Liver (tissue), 9 donors: Measurements from ENCODE around the gene P3H1. TPM values are rescaled to one million over a fixed set of nuclear protein-coding genes. Genes with fewer than 3 reads are reported as not detected.

ENCODE experiments used
- DNase-seq: peaks from one replicate; pipeline ENCODE4 v3.0.0-alpha.2; 2017; ENCODE audit warnings: low spot score
- H3K27ac ChIP-seq, 2 donors: one replicate each; pipeline ENCODE4 v1.7.0; 2013; ENCODE audit warnings: inconsistent platforms in 2 of 2, low read length in 2 of 2, control low read depth in 1 of 2, low read depth in 1 of 2, mild to moderate bottlenecking in 1 of 2
- H3K27me3 ChIP-seq, 4 donors: one replicate each; pipeline versions ENCODE4 v1.6.1 to v1.7.0; 2013; ENCODE audit warnings: low read length in 3 of 4, inconsistent platforms in 1 of 4, mild to moderate bottlenecking in 1 of 4, moderate library complexity in 1 of 4; ENCODE audit not compliant: control insufficient read depth in 4 of 4, insufficient read depth in 4 of 4
- H3K36me3 ChIP-seq, 4 donors: one replicate each; pipeline versions ENCODE4 v1.6.1 to v1.7.0; 2013; ENCODE audit warnings: low read length in 3 of 4, mild to moderate bottlenecking in 3 of 4, low read depth in 1 of 4, moderate library complexity in 1 of 4; ENCODE audit not compliant: control insufficient read depth in 4 of 4, insufficient read depth in 3 of 4
- H3K4me1 ChIP-seq, 4 donors: one replicate each; pipeline versions ENCODE4 v1.6.1 to v1.7.0; 2013; ENCODE audit warnings: low read length in 3 of 4, mild to moderate bottlenecking in 3 of 4, moderate library complexity in 1 of 4; ENCODE audit not compliant: control insufficient read depth in 4 of 4, insufficient read depth in 4 of 4
- H3K4me3 ChIP-seq, 3 donors: one replicate each; pipeline versions ENCODE4 v1.6.1 to v1.7.0; 2013; ENCODE audit warnings: low read length in 3 of 3, control low read depth in 1 of 3, low read depth in 1 of 3, mild to moderate bottlenecking in 1 of 3
- H3K9ac ChIP-seq, 2 donors: one replicate each; pipeline ENCODE4 v1.7.0; 2013; ENCODE audit warnings: low read length in 2 of 2, mild to moderate bottlenecking in 2 of 2, moderate library complexity in 2 of 2, control low read depth in 1 of 2, low read depth in 1 of 2
- H3K9me3 ChIP-seq, 4 donors: one replicate each; pipeline versions ENCODE4 v1.6.1 to v1.7.0; 2013; ENCODE audit warnings: low read length in 3 of 4; ENCODE audit not compliant: control insufficient read depth in 4 of 4
- ATF3 ChIP-seq: IDR thresholded peaks from 2 replicates; pipeline ENCODE4 v1.6.1; 2016; ENCODE audit warnings: antibody characterized with exemption
- CTCF ChIP-seq: fragments of 150-350 bp; IDR thresholded peaks from 2 replicates; pipeline ENCODE4 v1.5.1; 2017; ENCODE audit warnings: improper control_type of control experiment, low read depth, low read length; ENCODE audit not compliant: missing input control
- EGR1 ChIP-seq, 2 donors: IDR thresholded peaks; 2 replicates each; pipeline ENCODE4 v1.6.1; 2016 to 2018; ENCODE audit warnings: antibody characterized with exemption in 2 of 2, low read depth in 2 of 2
- FOXA1 ChIP-seq: IDR thresholded peaks from 2 replicates; pipeline ENCODE4 v1.6.1; 2016; ENCODE audit warnings: antibody characterized with exemption
- FOXA2 ChIP-seq: IDR thresholded peaks from 2 replicates; pipeline ENCODE4 v1.6.1; 2016; ENCODE audit warnings: antibody characterized with exemption
- GABPA ChIP-seq, 2 donors: IDR thresholded peaks in 1 of 2; conservative IDR thresholded peaks in 1 of 2; 2 replicates each; pipeline ENCODE4 v1.6.1; 2016; ENCODE audit warnings: antibody characterized with exemption in 2 of 2, mild to moderate bottlenecking in 1 of 2, moderate library complexity in 1 of 2
- HNF4A ChIP-seq, 2 donors: conservative IDR thresholded peaks; 2 replicates each; pipeline ENCODE4 v1.6.1; 2016; ENCODE audit warnings: antibody characterized with exemption in 2 of 2, mild to moderate bottlenecking in 2 of 2
- HNF4G ChIP-seq: IDR thresholded peaks from 2 replicates; pipeline ENCODE4 v1.6.1; 2016; ENCODE audit warnings: antibody characterized with exemption
- JUND ChIP-seq, 2 donors: IDR thresholded peaks; 2 replicates each; pipeline ENCODE4 v1.6.1; 2016; ENCODE audit warnings: antibody characterized with exemption in 2 of 2
- MAX ChIP-seq: IDR thresholded peaks from 2 replicates; pipeline ENCODE4 v1.6.1; 2016; ENCODE audit warnings: antibody characterized with exemption
- NR2F2 ChIP-seq: IDR thresholded peaks from 2 replicates; pipeline ENCODE4 v1.6.1; 2016; ENCODE audit warnings: antibody characterized with exemption
- RAD21 ChIP-seq, 2 donors: IDR thresholded peaks; 2 replicates each; pipeline ENCODE4 v1.6.1; 2016; ENCODE audit warnings: antibody characterized with exemption in 2 of 2, mild to moderate bottlenecking in 2 of 2
- REST ChIP-seq: IDR thresholded peaks from 2 replicates; pipeline ENCODE4 v1.6.1; 2016; ENCODE audit warnings: antibody characterized with exemption, mild to moderate bottlenecking
- RXRA ChIP-seq, 2 donors: IDR thresholded peaks; 2 replicates each; pipeline ENCODE4 v1.6.1; 2017 to 2018; ENCODE audit warnings: antibody characterized with exemption in 2 of 2, mild to moderate bottlenecking in 1 of 2
- SP1 ChIP-seq: IDR thresholded peaks from 2 replicates; pipeline ENCODE4 v1.6.1; 2018; ENCODE audit warnings: antibody characterized with exemption, mild to moderate bottlenecking
- TAF1 ChIP-seq: conservative IDR thresholded peaks from 2 replicates; pipeline ENCODE4 v1.6.1; 2016; ENCODE audit warnings: antibody characterized with exemption, mild to moderate bottlenecking
- YY1 ChIP-seq: IDR thresholded peaks from 2 replicates; pipeline ENCODE4 v1.6.1; 2016; ENCODE audit warnings: antibody characterized with exemption, mild to moderate bottlenecking
- ZBTB33 ChIP-seq: IDR thresholded peaks from 2 replicates; pipeline ENCODE4 v1.6.1; 2016; ENCODE audit warnings: antibody characterized with exemption
- WGBS: extraction: QIAGEN DNeasy Blood & Tissue Kit; methylation state at CpG from one replicate; pipeline ENCODE4 v1.1.7; 2013; 5-methylcytosine and 5-hydroxymethylcytosine counted together
- polyA plus RNA-seq, 2 donors: library from polyadenylated mRNA; stranded (reverse) in 1 of 2; unstranded in 1 of 2; fragments of 200-250 nt in 1 of 2; fragments of >200 nt in 1 of 2; fragmentation: Nextera tagmentation in 1 of 2; extraction: Ambion mirVana in 1 of 2; gene quantifications; one replicate each; pipeline versions ENCODE4 v1.2.1 to v1.2.3, GENCODE V29; 2013 to 2015
- total RNA-seq, 2 donors: library from RNA; depleted of rRNA; stranded (reverse); fragments of >200 nt; gene quantifications; one replicate each; pipeline ENCODE4 v1.2.3, GENCODE V29; 2014
- donor health status: healthy.
- donor health status: healthy.
- donor health status: healthy.
- donor health status: healthy.
- donor health status: healthy.

Gene P3H1
- total and polyA plus RNA-seq, 4 donors: 14.9 to 28.0 (median 22.7) TPM

- TF ChIP-seq FOXA1 (no peak), NR2F2 (no peak), EGR1 (IDR thresholded peaks at IDR 0.05; ENCODE audit: low read depth in 2 of 2) (no peak), ATF3 (no peak), FOXA2 (no peak), REST (no peak), SP1 (no peak), ZBTB33 (no peak), HNF4A (conservative IDR thresholded peaks at IDR 0.05) (no peak), MAX (no peak), RAD21 (IDR thresholded peaks at IDR 0.05) (no peak), JUND (IDR thresholded peaks at IDR 0.05) (no peak), CTCF (no peak), RXRA (IDR thresholded peaks at IDR 0.05) (no peak), TAF1 (no peak), YY1 (no peak), HNF4G (no peak), GABPA (IDR thresholded peaks at IDR 0.05 in 1 of 2, conservative IDR thresholded peaks at IDR 0.05 in 1 of 2) (no peak)
- no peak overlapping the region for H3K27ac ChIP-seq
- WGBS: 93% methylated on average over 5 of the region's 5 CpGs
- no peak overlapping the region for H3K9ac ChIP-seq
- no peak overlapping the region for H3K4me3 ChIP-seq
- no peaks in the 10 kb centered on the region for H3K9me3 ChIP-seq
- peaks cover 0 to 10% (median 2%) of the 10 kb centered on the region in 4 donors for H3K4me1 ChIP-seq
- peaks cover 0 to 13% (median 4%) of the 10 kb centered on the region in 4 donors for H3K36me3 ChIP-seq
- DNase-seq: no peak
- no peaks in the 10 kb centered on the region for H3K27me3 ChIP-seq
Measured at GRCh38 chr1:42786097-42786496, 19.3 kb upstream of the P3H1 start.
